HG03135 (cell line): ENCODE data around the gene CCDC198.

Experiments
- ATAC-seq: cut with Tn5 transposase; IDR thresholded peaks from one replicate; pipeline ENCODE4 v1.9.1; 2021; ENCODE audit warnings: mild to moderate bottlenecking, moderate library complexity; ENCODE audit not compliant: unreplicated experiment

Gene CCDC198

DNA sequence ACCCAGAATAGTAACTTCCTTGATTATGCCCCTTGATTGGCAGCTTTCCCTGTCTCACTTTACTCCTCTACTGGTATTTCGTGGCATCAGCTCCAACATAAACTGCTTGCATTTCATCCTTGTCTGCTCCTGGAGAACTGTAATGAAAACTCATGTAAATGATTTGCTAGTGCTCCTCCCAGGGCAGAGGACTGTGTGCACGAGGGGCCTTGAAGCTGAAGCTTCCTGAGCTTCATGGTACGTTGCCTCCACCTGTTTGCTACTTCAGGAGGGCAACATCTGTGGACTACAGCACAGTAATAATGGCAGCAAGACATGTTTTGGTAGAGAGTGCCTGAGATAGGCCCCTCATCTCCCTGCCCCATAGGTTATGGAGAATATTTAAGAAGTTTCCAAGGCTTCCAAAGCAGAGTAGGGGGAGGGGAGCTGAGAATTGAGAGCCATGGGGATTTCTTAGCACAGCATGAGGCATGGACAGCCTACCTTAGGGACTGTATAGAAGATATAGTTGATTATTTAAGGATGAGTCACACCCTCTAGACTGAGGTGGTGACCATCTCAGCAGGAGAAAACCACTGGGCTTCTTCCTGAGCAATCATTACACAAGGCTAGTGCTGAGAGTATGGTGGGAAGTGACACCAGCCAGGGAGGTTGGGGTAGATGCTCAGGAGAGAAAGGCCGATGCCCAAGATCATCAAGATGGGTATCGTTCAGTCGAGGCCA lies 29.5 kb downstream of the CCDC198 start:
- peak; percentile 86 for ATAC-seq

DNA sequence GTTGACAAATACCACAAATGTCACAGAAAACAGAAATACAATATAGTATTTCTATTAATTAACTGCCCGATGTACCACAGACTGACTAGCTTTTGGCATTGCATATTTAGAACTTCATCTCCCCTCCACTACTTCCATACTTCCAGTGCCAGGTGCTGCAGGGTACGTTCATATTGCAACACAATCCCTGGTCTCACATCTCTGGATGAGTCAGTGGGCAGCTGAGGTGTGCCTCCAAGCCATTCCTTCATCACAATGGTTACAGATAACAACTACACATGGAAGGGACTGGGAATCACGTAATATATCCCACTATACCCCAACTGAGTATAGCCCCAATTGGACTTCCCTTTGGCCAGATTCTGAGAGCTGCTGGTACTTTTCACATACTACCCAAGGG lies 31.1 kb downstream of the CCDC198 start:
- no peak for ATAC-seq

DNA sequence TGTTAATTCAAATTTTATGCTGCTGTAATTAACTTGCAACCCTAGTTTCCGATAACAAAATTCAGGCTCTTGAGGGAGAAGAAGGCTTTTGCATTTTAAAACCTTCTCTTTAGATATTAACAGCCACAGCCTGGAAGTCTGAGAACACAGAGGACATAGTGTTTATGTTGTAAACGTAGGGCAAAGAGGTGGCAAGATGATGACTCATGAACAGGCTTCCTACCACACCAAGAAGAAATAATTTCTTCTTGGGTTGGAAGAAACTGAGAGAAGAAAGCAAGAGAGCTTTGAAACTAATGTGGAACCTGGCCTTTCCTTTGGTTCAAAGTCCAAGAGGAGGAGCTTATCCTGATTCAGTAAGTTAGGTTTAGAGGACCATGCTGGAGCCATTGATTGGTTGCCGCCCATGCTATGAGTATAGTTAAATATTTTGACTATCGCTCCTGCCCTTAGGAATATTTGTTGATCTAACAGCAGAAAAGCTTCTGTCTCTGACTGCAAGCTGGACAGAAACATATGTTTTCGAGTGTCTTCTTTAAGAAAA lies 31.8 kb downstream of the CCDC198 start:
- ATAC-seq, result no peak

DNA sequence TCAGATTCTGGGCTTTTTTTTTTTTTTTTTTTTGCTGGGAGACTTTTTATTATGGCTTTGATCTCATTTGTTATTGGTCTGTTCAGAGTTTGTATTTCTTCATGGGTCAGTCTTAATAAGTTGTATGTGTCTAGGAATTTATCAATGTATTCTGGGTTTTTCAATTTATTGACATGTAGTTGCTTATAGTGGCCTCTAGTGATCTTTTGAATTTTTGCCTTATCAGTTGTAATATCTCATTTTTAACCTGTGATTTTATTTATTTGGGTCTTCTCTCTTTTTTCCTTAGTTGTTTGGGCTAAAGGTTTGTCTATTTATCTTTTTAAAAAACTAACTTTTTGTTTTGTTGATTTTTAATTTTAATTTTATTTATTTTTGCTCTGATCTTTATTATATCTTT lies 57.7 kb downstream of the CCDC198 start:
- no peak for ATAC-seq

DNA sequence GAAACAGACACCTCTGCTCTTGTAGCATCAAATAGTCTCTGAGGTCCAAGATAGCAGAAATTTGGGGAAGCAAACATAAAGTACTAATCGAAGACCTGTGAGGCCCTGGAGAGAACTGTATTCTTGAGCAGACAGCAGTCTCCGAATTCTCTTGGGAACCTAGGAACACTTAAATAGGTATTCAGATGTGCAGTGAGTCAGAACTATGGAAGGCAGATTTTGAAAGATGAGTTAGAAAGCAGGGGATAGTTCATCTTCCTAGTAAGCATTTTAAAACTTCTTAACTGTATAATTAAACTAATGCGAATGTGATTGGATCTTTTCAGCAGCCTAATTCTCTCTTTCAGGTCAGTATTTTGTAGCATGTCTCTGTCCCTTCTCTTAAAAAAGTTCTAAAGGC lies 72.7 kb downstream of the CCDC198 start:
- no peak for ATAC-seq

DNA sequence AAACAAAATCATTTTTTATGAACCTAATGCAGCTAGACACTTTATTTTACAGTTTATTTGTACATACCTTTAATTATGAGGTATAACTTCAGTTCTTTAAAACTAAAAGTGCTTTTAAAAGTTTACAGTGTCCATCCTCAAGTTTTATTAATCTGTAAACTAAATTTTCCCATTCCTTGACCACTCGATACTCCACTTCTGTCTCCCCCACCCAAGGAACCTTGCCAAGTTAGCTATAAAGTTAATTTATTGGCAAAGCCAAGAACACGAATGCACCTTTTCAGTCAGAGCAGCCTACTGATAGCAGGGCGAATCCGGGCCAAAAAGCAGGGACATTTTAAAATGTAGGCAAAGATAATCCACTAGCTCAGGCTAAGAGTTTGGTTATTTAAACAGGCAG lies 73.6 kb downstream of the CCDC198 start:
- no peak for ATAC-seq
